Hippocampal formation (tissue), 2 donors: Measurements from ENCODE around the gene CCSER1.

ENCODE experiments used
- DNase-seq, 2 donors: peaks; one replicate each; lab custom pipeline; 2025; lab: John Stamatoyannopoulos, UW

CCSER1 gene

GRCh38 chr4:90951037-90951436 lies 823.8 kb downstream of the CCSER1 start:
- DNase-seq = no peak

GRCh38 chr4:90958256-90958895 lies 831.2 kb downstream of the CCSER1 start:
- DNase-seq = no peak

GRCh38 chr4:90960433-90960832 lies 833.2 kb downstream of the CCSER1 start:
- no peak for DNase-seq

- DNase-seq = no peak
Measured at GRCh38 chr4:90960840-90961239, 833.6 kb downstream of the CCSER1 start.

GRCh38 chr4:90970021-90970420 lies 842.8 kb downstream of the CCSER1 start:
- DNase-seq = no peak

GRCh38 chr4:90977726-90978125 lies 850.5 kb downstream of the CCSER1 start:
- DNase-seq = no peak

GRCh38 chr4:90979556-90979955 lies 852.4 kb downstream of the CCSER1 start:
- DNase-seq = no peak

- DNase-seq = no peak
Measured at GRCh38 chr4:90982813-90983212, 855.6 kb downstream of the CCSER1 start.

GRCh38 chr4:90990284-90990683 lies 863.1 kb downstream of the CCSER1 start:
- no peak for DNase-seq

- DNase-seq = no peak
Measured at GRCh38 chr4:90992213-90992612, 865.0 kb downstream of the CCSER1 start.

- no peak for DNase-seq
Measured at GRCh38 chr4:90994851-90995574, 867.8 kb downstream of the CCSER1 start.

GRCh38 chr4:90995996-90996395 lies 868.8 kb downstream of the CCSER1 start:
- DNase-seq = no peak

- DNase-seq = no peak
Measured at GRCh38 chr4:90996813-90997212, 869.6 kb downstream of the CCSER1 start.

GRCh38 chr4:91015861-91016260 lies 888.7 kb downstream of the CCSER1 start:
- DNase-seq = no peak

- DNase-seq = no peak
Measured at GRCh38 chr4:91019513-91019912, 892.3 kb downstream of the CCSER1 start.

- DNase-seq = no peak
Measured at GRCh38 chr4:91025241-91026148, 898.3 kb downstream of the CCSER1 start.

GRCh38 chr4:91028228-91028627 lies 901.0 kb downstream of the CCSER1 start:
- no peak for DNase-seq

- DNase-seq = no peak
Measured at GRCh38 chr4:91031761-91032160, 904.6 kb downstream of the CCSER1 start.

- no peak for DNase-seq
Measured at GRCh38 chr4:91032725-91033445, 905.7 kb downstream of the CCSER1 start.

- no peak for DNase-seq
Measured at GRCh38 chr4:91035276-91035675, 908.1 kb downstream of the CCSER1 start.

GRCh38 chr4:91037951-91038350 lies 910.8 kb downstream of the CCSER1 start:
- no peak for DNase-seq

GRCh38 chr4:91057871-91058270 lies 930.7 kb downstream of the CCSER1 start:
- no peak for DNase-seq
